LNCaP clone FGC (cell line): ENCODE data around the gene TTC7B.

ENCODE experiments used
- DNase-seq: peaks from one replicate; pipeline ENCODE4 v3.0.0-alpha.2; 2011; ENCODE audit warnings: low read depth
- H3K4me3 ChIP-seq: 2 replicates; pipeline ENCODE4 v1.5.1; 2011; ENCODE audit warnings: mild to moderate bottlenecking, low read depth, low read length, control low read depth
- TF ChIP-seq, protein P1 (sequence below): IDR thresholded peaks from 2 replicates; pipeline ENCODE4 v1.5.1; 2012; ENCODE audit warnings: mild to moderate bottlenecking; ENCODE audit not compliant: control insufficient read depth, insufficient read depth; ENCODE audit errors: extremely low read depth

Gene TTC7B

DNA sequence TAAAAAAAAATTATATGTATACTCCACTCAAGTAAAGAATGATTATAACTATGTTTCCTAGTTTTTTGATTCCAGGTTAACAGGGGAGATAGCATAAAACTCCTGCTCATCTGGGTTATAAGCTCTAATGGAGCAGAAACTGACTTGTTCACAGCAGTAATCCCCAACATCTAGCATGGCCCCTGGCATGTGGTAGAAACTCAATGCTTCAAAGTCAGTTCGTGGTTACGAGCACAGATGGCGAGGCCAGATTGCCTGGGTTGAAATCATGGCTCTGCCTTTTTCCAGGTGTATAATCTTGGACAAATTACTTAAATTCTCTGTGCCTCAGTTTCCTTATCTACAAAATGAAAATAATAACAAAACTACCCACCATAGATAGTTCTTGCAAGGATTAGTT lies 183.8 kb downstream of the TTC7B start:
- TF ChIP-seq, protein P1, sequence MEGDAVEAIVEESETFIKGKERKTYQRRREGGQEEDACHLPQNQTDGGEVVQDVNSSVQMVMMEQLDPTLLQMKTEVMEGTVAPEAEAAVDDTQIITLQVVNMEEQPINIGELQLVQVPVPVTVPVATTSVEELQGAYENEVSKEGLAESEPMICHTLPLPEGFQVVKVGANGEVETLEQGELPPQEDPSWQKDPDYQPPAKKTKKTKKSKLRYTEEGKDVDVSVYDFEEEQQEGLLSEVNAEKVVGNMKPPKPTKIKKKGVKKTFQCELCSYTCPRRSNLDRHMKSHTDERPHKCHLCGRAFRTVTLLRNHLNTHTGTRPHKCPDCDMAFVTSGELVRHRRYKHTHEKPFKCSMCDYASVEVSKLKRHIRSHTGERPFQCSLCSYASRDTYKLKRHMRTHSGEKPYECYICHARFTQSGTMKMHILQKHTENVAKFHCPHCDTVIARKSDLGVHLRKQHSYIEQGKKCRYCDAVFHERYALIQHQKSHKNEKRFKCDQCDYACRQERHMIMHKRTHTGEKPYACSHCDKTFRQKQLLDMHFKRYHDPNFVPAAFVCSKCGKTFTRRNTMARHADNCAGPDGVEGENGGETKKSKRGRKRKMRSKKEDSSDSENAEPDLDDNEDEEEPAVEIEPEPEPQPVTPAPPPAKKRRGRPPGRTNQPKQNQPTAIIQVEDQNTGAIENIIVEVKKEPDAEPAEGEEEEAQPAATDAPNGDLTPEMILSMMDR, result no peak
- DNase-seq, result no peak
- no peak overlapping the region for H3K4me3 ChIP-seq

DNA sequence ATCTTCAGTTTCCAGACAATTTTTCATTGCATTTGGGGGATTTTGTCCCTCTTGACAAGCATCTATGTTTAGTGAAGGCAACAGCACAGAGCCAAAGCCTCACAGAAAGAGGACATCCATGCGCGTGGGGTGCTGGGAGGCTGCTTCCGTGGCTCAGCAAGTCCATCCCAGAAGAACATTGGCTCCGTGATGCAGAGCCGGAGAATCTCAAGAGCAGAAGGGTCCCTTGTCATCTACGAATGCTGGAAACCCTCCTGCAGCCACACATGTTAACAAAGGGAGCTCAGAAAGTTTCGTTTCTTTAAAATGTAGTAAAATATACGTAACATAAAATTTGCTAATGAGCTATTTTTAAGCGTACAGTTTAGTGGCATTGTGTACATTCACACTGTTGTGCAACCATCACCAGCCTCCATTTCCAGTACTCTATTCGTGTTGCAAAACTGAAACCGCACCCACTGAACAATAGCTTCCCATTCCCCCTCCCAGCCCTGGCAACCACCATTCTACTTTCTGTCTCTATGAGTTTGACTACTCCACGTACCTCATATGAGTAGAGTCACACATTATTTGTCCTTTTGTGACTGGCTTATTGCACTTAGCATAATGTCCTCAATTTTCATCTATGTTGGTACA lies 185.9 kb downstream of the TTC7B start:
- TF ChIP-seq, protein P1, result no peak
- DNase-seq, result no peak
- H3K4me3 ChIP-seq, result no peak overlapping the region

DNA sequence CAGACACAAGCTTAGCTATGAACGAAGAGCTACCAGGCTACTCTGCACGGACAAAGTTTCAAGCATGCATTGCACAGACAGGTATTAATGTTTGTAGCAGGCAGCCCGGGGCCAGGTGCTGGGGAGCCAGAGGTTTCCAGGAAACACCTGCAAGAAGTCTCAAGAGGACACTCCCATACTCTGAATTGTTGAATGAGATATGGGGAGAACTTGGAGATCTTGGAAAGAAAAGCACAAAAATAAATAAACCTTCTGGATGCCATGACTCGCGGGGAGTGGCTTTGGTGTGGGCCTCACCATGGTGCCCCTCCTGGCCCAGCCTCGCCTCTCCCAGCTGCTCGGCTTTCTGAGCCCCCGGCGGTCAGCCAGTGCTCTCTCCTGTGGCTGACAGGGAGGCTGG lies 186.8 kb downstream of the TTC7B start:
- TF ChIP-seq, protein P1, result no peak
- no peak for DNase-seq
- H3K4me3 ChIP-seq, result no peak overlapping the region

DNA sequence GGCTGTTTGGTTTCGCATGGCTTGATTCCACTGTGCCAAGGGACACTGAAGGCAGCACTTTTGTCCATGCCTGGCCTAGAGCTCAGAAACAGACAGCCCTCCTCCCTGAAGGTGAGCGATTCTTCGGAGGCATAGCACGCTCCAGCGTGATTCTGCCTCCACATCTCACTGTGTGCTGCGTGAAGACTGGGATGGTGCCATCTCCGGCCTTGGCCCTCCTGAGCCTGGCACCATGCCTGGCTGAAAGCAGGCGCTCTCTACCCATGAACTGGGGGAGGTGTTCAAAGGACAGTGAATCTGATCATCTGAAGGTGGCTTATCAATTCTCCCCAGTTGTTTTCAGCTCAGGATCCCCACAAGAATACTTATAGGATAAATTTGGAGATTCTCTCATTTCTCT lies 187.4 kb downstream of the TTC7B start:
- H3K4me3 ChIP-seq, result no peak overlapping the region
- TF ChIP-seq, protein P1, result no peak
- no peak for DNase-seq

DNA sequence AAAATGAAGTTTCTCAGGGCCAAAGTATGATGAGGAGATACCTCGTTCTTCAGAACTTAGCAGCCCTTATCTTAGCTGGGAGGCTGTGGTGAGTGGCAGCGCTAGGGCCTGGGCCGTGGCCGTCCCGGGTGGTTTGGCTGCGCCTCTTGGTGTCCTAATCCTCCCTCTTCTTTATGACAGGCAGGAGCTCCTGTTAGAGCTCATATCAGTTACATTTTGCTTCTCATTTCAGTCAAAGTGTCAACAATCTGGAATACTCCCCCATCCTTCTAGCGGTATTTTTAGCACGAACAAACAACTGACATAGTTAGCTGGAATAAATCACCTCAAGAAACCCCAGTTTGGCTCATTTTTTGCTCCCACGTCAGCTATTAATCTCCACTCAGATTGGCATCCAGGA lies 188.8 kb downstream of the TTC7B start:
- no peak for DNase-seq

DNA sequence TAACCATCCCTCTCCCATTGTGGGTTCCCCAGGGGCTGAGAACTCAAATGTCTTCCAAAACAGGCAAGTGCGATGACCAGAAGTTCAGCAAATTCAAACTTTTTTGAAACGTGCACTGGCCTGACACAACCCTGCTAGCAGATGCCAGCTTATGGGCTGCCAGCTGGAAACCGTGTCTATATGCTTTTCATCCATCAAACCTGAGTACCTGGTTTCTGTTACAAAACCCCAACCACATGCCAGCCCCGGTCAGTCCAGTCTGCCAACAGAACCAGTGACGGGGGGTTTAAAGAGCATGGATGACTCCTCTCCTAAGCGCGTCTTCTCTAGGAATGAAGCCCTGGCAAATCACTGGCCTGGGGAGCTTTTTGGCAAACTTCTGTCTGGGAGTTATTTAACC lies 189.7 kb downstream of the TTC7B start:
- TF ChIP-seq, protein P1, result no peak
- no peak for DNase-seq
- H3K4me3 ChIP-seq, result no peak overlapping the region

More for the DNA sequence above, 188.8 kb downstream of the TTC7B start:
- no peak overlapping the region for H3K4me3 ChIP-seq
- TF ChIP-seq, protein P1, result no peak

DNA sequence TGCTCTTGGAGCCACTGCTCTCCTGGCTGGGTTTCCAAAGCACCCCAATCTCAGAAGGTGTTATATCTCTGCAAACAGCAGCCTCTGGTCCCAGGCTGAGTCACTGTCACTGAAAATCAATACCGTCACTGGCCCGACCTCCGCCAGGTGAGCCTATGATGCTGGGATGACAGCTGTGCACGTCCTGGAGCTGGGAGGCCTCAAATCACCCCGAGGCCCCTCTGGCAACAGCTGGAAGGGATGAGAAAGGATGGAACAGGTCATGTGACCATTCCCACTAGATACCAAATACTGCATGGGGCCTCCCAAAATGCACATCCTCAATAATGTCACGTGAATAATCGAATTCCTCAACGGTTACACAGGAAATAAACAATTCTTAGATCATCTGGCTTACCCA lies 190.8 kb downstream of the TTC7B start:
- no peak overlapping the region for H3K4me3 ChIP-seq
- TF ChIP-seq, protein P1, result no peak
- no peak for DNase-seq
